Keratinocyte (primary cell): ENCODE data around the gene SDR9C7.

Source experiments
- CTCF ChIP-seq, 3 experiments: IDR thresholded peaks in 1 of 3; conservative IDR thresholded peaks in 1 of 3; optimal IDR thresholded peaks in 1 of 3; 2 replicates in 2 of 3; 3 replicates in 1 of 3; pipeline versions ENCODE3 to v1.5.1; 2011; ENCODE audit warnings: low read length in 3 of 3, mild to moderate bottlenecking in 3 of 3, moderate library complexity in 2 of 3, control low read depth in 1 of 3, inconsistent platforms in 1 of 3; ENCODE audit not compliant: insufficient read depth in 2 of 3; ENCODE audit errors: extremely low read depth in 1 of 3
- EZH2 ChIP-seq: IDR thresholded peaks from one replicate; pipeline ENCODE4 v1.6.1; 2012; ENCODE audit warnings: inconsistent platforms, mild to moderate bottlenecking, low read length, moderate library complexity

GRCh38 chr12:56980941-56981530 lies 46.8 kb upstream of the SDR9C7 start:
- TF ChIP-seq CTCF (optimal IDR thresholded peaks at IDR 0.05 in 1 of 3, IDR thresholded peaks at IDR 0.05 in 1 of 3, conservative IDR thresholded peaks at IDR 0.05 in 1 of 3; ENCODE audit: extremely low read depth in 1 of 3, insufficient read depth in 2 of 3, low read length in 3 of 3) (no peak), EZH2 (no peak)
